Activated CD4-positive, alpha-beta T cell treated with anti-CD3 and anti-CD28 coated beads, Interleukin-2, amount 50 U/mL, for 4 hours (primary cell): ENCODE data around the gene PCED1A.
A peak's percentile ranks its signal among the peaks of the same experiment; 100 is the strongest.

Experiments used
- DNase-seq, 2 experiments: peaks; one replicate each; pipeline ENCODE4 v3.0.0-alpha.2; 2020

PCED1A gene

GRCh38 chr20:2840138-2840966 lies at the start of gene PCED1A, which contains the start of gene VPS16:
PCED1A (minus strand) TSS chr20:2840655; CDS start chr20:2839912, 743 bp downstream.
VPS16 (plus strand) TSS chr20:2840745; CDS start chr20:2840775, 30 bp downstream.
- peak; percentile 83 to 87 for DNase-seq

- no peak for DNase-seq
These were observed 49.3 kb upstream of the PCED1A start for GRCh38 chr20:2889797-2890196.

GRCh38 chr20:2889209-2889608 lies 48.8 kb upstream of the PCED1A start:
- DNase-seq = no peak

GRCh38 chr20:2888224-2888955 lies 47.9 kb upstream of the PCED1A start:
- DNase-seq = no peak

GRCh38 chr20:2887715-2888114 lies 47.3 kb upstream of the PCED1A start:
- no peak for DNase-seq

GRCh38 chr20:2883726-2884637 lies 43.5 kb upstream of the PCED1A start:
- DNase-seq = no peak

- no peak for DNase-seq
These were observed 40.2 kb upstream of the PCED1A start for GRCh38 chr20:2880650-2881049.

GRCh38 chr20:2879146-2879545 lies 38.7 kb upstream of the PCED1A start:
- DNase-seq = no peak

- DNase-seq = no peak
These were observed 38.1 kb upstream of the PCED1A start for GRCh38 chr20:2878515-2878914.

GRCh38 chr20:2875690-2876203 lies 35.3 kb upstream of the PCED1A start:
- no peak for DNase-seq

- DNase-seq = no peak
These were observed 34.0 kb upstream of the PCED1A start for GRCh38 chr20:2874456-2874855.

GRCh38 chr20:2873747-2874041 lies 33.2 kb upstream of the PCED1A start:
- DNase-seq = peak; percentile 35 to 47

- DNase-seq = peak; percentile 88 to 89
These were observed 32.7 kb upstream of the PCED1A start, which contains the start of gene PTPRA for GRCh38 chr20:2873010-2873746. PTPRA (plus strand) TSS chr20:2873481; CDS start chr20:2964278, 90,797 bp downstream.

GRCh38 chr20:2872459-2873009 lies 32.1 kb upstream of the PCED1A start:
- peak; percentile 74 for DNase-seq

GRCh38 chr20:2871661-2872458 lies 31.4 kb upstream of the PCED1A start:
- peak in 1 of 2 experiments; percentile 10 for DNase-seq

GRCh38 chr20:2871111-2871465 lies 30.6 kb upstream of the PCED1A start:
- DNase-seq = no peak

- DNase-seq = no peak
These were observed 28.9 kb upstream of the PCED1A start for GRCh38 chr20:2869381-2869780.

- no peak for DNase-seq
These were observed 26.8 kb upstream of the PCED1A start for GRCh38 chr20:2867081-2867864.

GRCh38 chr20:2866236-2866635 lies 25.8 kb upstream of the PCED1A start:
- no peak for DNase-seq

- DNase-seq = peak in 1 of 2 experiments; percentile 34
These were observed 25.2 kb upstream of the PCED1A start for GRCh38 chr20:2865630-2866029.
